Measurements from ENCODE around the gene HIF3A.

DNA sequence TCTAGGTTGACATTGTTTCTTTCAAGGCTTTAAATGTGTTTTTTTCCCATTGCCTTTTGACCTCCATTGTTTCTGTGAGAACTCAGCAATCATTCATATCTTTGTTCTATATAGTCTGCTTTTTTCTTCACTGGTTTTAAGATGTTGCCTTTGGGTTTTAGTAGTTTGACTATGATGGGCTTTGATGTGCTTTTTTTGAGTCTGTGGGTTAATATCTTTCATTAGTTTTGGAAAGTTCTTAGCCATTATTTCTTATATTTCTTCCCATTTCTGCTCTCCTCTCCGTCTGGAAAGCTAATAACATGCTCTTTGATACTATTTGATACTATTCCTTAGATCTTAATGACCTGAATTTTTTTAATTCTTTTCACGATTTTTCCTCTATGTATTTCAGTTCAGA is 83.8 kb downstream of the HIF3A start:
- no peak for TF ChIP-seq CTCF (IDR thresholded peaks at IDR 0.05; ENCODE audit: low read length)
- TF ChIP-seq EZH2 (IDR thresholded peaks at IDR 0.05; ENCODE audit: borderline replicate concordance, low read length) = no peak
